ENCODE measurements around the gene FPGS. TPM values are rescaled to one million over a fixed set of nuclear protein-coding genes. Genes with fewer than 3 reads are reported as not detected.
"Not testable (repeated sequence)": the region's sequence is repeated elsewhere in the genome, so short reads cannot be mapped to it uniquely, and the experiment has no call there.

Gene FPGS
- total RNA-seq, 1 donor from 2014 or later = 39.7 TPM

- DNase-seq (ENCODE audit: low read depth in 2 of 2) = peak; percentile 100
Observed at GRCh38 chr9:127770905-127771569, 31.6 kb upstream of the FPGS start.

GRCh38 chr9:127771570-127772189 is 31.0 kb upstream of the FPGS start:
- DNase-seq (ENCODE audit: low read depth in 2 of 2) = no peak

- no peak for DNase-seq (ENCODE audit: low read depth in 2 of 2)
Observed at GRCh38 chr9:127772603-127773002, 30.1 kb upstream of the FPGS start.

- no peak for DNase-seq (ENCODE audit: low read depth in 2 of 2)
Observed at GRCh38 chr9:127773272-127773671, 29.4 kb upstream of the FPGS start.

GRCh38 chr9:127773981-127774380 is 28.7 kb upstream of the FPGS start:
- no peak for DNase-seq (ENCODE audit: low read depth in 2 of 2)

- DNase-seq (ENCODE audit: low read depth in 2 of 2) = no peak
Observed at GRCh38 chr9:127776195-127776923, 26.3 kb upstream of the FPGS start.

GRCh38 chr9:127776924-127777289 is 25.8 kb upstream of the FPGS start:
- no peak for DNase-seq (ENCODE audit: low read depth in 2 of 2)

- DNase-seq (ENCODE audit: low read depth in 2 of 2) = no peak
Observed at GRCh38 chr9:127777368-127777980, 25.2 kb upstream of the FPGS start.

- no peak for DNase-seq (ENCODE audit: low read depth in 2 of 2)
Observed at GRCh38 chr9:127778280-127779135, 24.2 kb upstream of the FPGS start, which contains the start of gene SH2D3C. Gene SH2D3C, minus strand, starts transcription at chr9:127778666. Its CDS starts 39 bp downstream, at chr9:127778627.

- no peak for DNase-seq (ENCODE audit: low read depth in 2 of 2)
Observed at GRCh38 chr9:127779136-127779981, 23.3 kb upstream of the FPGS start.

GRCh38 chr9:127780126-127780885 is 22.4 kb upstream of the FPGS start:
- no peak for DNase-seq (ENCODE audit: low read depth in 2 of 2)

- not testable (repeated sequence) for DNase-seq (ENCODE audit: low read depth in 2 of 2)
Observed at GRCh38 chr9:127780909-127781308, 21.8 kb upstream of the FPGS start.

GRCh38 chr9:127781806-127782205 is 20.9 kb upstream of the FPGS start:
- peak in 1 of 2 donors; percentile 83 for DNase-seq (ENCODE audit: low read depth in 2 of 2)

- peak; percentile 55 to 81 for DNase-seq (ENCODE audit: low read depth in 2 of 2)
Observed at GRCh38 chr9:127783111-127784008, 19.3 kb upstream of the FPGS start.

GRCh38 chr9:127785023-127785932 is 17.4 kb upstream of the FPGS start:
- peak; percentile 88 to 93 for DNase-seq (ENCODE audit: low read depth in 2 of 2)

- DNase-seq (ENCODE audit: low read depth in 2 of 2) = peak; percentile 95 to 96
Observed at GRCh38 chr9:127785933-127786772, 16.5 kb upstream of the FPGS start, which contains the start of gene CDK9. Gene CDK9, plus strand, starts transcription at chr9:127786034. Its CDS starts 115 bp downstream, at chr9:127786149.
